ENCODE measurements around the gene VSIG1. TPM values are rescaled to one million over a fixed set of nuclear protein-coding genes. Genes with fewer than 3 reads are reported as not detected.

VSIG1 gene
- polyA plus RNA-seq, 1 of the 3 experiments (the other 2 are of a cell fraction), result not detected

- Histone ChIP-seq H3K27ac (ENCODE audit: low read depth in 2 of 2, low read length in 1 of 2) (no peak overlapping the region), H3K36me3 (replicated peaks in 1 of 2; ENCODE audit: control insufficient read depth in 1 of 2, insufficient read depth in 2 of 2, low read length in 1 of 2) (no peaks in the 10 kb centered on the region), H3K9ac (no peak overlapping the region), H3K9me3 (no peaks in the 10 kb centered on the region), H3F3A (replicated peaks; ENCODE audit: insufficient read depth) (no peaks in the 10 kb centered on the region), H3K27me3 (ENCODE audit: insufficient read depth) (no peaks in the 10 kb centered on the region; the same call in 1 of the 2 replicates), H3K79me2 (ENCODE audit: insufficient read depth) (no peaks in the 10 kb centered on the region), H2AFZ (ENCODE audit: low read depth) (no peak overlapping the region), H3K4me1 (ENCODE audit: control insufficient read depth in 1 of 2, insufficient read depth in 2 of 2, low read depth in 1 of 2, low read length in 1 of 2) (no peaks in the 10 kb centered on the region), H3K4me3 (ENCODE audit: low read depth in 2 of 2, low read length in 1 of 2) (no peak overlapping the region), H4K20me1 (ENCODE audit: insufficient read depth) (no peaks in the 10 kb centered on the region), H3K9me2 (no peaks in the 10 kb centered on the region), H3K4me2 (no peak overlapping the region)
- TF ChIP-seq RXRA (IDR thresholded peaks at IDR 0.05; ENCODE audit: borderline replicate concordance, low read depth) (no peak), MXI1 (IDR thresholded peaks at IDR 0.05; ENCODE audit: low read depth, low read length) (no peak), ZBTB33 (IDR thresholded peaks at IDR 0.05; ENCODE audit: borderline replicate concordance, low read depth) (no peak), CHD2 (IDR thresholded peaks at IDR 0.05; ENCODE audit: low read length, partially characterized antibody) (no peak), NRF1 (IDR thresholded peaks at IDR 0.05; ENCODE audit: low read depth, low read length) (no peak), NFIC (IDR thresholded peaks at IDR 0.05; ENCODE audit: borderline replicate concordance) (no peak), POLR2AphosphoS5 (IDR thresholded peaks at IDR 0.05; ENCODE audit: low read depth, low read length) (no peak), RFX5 (IDR thresholded peaks at IDR 0.05; ENCODE audit: low read length) (no peak), RCOR1 (IDR thresholded peaks at IDR 0.05; ENCODE audit: low read length) (no peak), CTCF (IDR thresholded peaks at IDR 0.05) (no peak), RAD21 (IDR thresholded peaks at IDR 0.05; ENCODE audit: low read length) (no peak), PBX3 (IDR thresholded peaks at IDR 0.05) (no peak)
- ChIA-PET CTCF (interaction anchor here (1.1 kb wide), 1 partner anchor 283 kb away, joined by 3 read pairs; the partner anchor contains the start of gene NCBP2L), POLR2A (no interaction called here)
- no peak for DNase-seq
- whole genome bisulfite sequencing (ENCODE audit: low lambda C conversion rate), result 25% methylated on average over 1 of the region's 1 CpG
Observed at GRCh38 chrX:108059801-108060200, 14.9 kb downstream of the VSIG1 start.

- ChIA-PET POLR2A (no interaction called here), CTCF (no interaction called here)
- no peaks in the 10 kb centered on the region for H3F3A ChIP-seq (replicated peaks; ENCODE audit: insufficient read depth)
- peaks cover 13% of the 10 kb centered on the region; the same call in 1 of the 2 replicates for H3K27me3 ChIP-seq (ENCODE audit: insufficient read depth)
- TF ChIP-seq CTCF (IDR thresholded peaks at IDR 0.05) (no peak), RFX5 (IDR thresholded peaks at IDR 0.05; ENCODE audit: low read length) (no peak), RCOR1 (IDR thresholded peaks at IDR 0.05; ENCODE audit: low read length) (no peak), FOXJ3 (CRISPR knock-in tag; IDR thresholded peaks at IDR 0.05) (no peak), USF2 (IDR thresholded peaks at IDR 0.05; ENCODE audit: borderline replicate concordance, low read depth, low read length) (no peak), TCF12 (IDR thresholded peaks at IDR 0.05) (no peak), POLR2AphosphoS5 (IDR thresholded peaks at IDR 0.05; ENCODE audit: low read depth, low read length) (no peak), NRF1 (IDR thresholded peaks at IDR 0.05; ENCODE audit: low read depth, low read length) (no peak)
- no peaks in the 10 kb centered on the region for H3K79me2 ChIP-seq (ENCODE audit: insufficient read depth)
- H3K27ac ChIP-seq (ENCODE audit: low read depth in 2 of 2, low read length in 1 of 2), result no peak overlapping the region
- H2AFZ ChIP-seq (ENCODE audit: low read depth), result no peak overlapping the region
- DNase-seq, result no peak
- WGBS (ENCODE audit: low lambda C conversion rate), result 25% methylated on average over 1 of the region's 1 CpG
- H3K4me2 ChIP-seq, result no peak overlapping the region
- no peaks in the 10 kb centered on the region for H3K9me2 ChIP-seq
- H4K20me1 ChIP-seq (ENCODE audit: insufficient read depth), result no peaks in the 10 kb centered on the region
- no peaks in the 10 kb centered on the region for H3K9me3 ChIP-seq
- H3K9ac ChIP-seq, result no peak overlapping the region
- no peaks in the 10 kb centered on the region for H3K36me3 ChIP-seq (replicated peaks in 1 of 2; ENCODE audit: control insufficient read depth in 1 of 2, insufficient read depth in 2 of 2, low read length in 1 of 2)
- no peaks in the 10 kb centered on the region for H3K4me1 ChIP-seq (ENCODE audit: control insufficient read depth in 1 of 2, insufficient read depth in 2 of 2, low read depth in 1 of 2, low read length in 1 of 2)
- no peak overlapping the region for H3K4me3 ChIP-seq (ENCODE audit: low read depth in 2 of 2, low read length in 1 of 2)
Observed at GRCh38 chrX:108064001-108064400, 19.1 kb downstream of the VSIG1 start.

Data from SK-N-SH (cell line).